GM20431 (cell line): ENCODE measurements around the gene SLK.

ENCODE experiments used
- in situ Hi-C: fragments of 300-500 bp; cut with MseI, MboI; formaldehyde crosslinking; loops from one replicate; pipeline ENCODE4 v1.15.0; 2020; ENCODE audit warnings: low sequenced_read_pairs; ENCODE audit not compliant: unreplicated experiment

SLK gene

DNA sequence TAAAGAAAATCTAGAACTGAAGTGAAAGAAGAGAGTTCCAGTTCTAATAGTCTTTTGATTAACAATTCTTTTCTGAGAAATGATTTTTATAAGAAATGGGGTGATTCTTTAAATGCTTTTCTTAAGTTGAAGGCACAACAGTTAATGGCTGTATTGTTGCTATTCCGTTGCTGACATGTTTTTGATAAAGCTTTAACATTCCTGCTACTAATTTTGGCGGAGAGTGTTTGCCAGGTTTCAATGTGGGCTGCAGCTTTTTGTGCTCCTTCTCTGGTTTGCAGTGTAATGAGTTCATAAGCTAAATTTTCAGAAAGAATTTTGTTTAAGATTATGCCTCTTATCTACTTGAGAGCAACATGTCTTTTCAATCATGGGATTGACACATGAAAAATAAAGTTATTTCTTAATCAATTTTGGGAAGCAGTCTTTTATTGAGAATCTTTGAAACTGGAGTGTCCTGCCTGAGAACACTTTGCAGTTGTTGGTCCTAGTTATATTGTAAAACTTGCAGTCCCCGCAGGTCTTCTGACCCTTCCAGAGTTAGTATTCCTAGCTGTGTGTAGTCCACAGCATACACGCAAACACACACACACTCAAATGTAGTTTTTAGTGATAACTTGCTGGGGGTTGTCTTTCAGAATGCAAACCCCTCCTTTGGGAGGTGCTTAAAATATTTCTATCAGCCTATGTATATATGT is 62.0 kb downstream of the SLK start:
- in situ Hi-C loops: no loop called here

DNA sequence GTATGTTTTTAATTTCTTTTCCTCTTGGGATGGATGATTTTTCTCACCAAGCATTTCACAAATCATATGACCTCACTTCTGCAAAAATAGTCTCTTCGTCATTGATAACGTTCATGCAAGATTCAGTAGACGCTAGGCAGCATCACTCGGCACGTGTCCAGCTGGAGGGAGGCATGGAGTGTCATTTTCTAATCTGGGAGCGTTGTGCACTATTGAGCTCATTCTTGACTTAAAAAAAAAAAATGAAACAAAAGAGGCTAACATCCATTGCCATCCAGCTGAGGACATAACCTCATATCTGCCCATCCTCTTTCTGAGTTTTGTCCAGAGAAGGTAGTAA is 62.6 kb downstream of the SLK start:
- in situ Hi-C loops: no loop called here

DNA sequence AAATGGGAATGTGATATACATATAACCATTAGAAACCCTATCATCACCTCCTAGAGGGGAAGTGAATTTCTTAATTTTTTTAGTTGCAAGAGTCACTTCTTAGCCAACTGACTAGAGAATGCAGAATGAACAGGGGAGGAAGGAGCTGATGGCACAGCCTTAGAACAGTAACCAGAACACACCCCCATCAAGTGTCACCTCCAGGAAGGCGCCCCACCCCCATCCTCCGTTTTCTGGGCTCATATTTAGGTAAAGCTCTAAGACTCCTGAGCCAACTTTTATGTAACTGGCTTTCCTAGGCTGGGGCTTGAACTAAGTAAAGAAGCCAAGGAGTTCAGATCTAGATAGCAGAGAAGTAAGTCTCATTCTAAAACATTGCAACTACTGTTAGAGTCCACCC is 64.7 kb downstream of the SLK start:
- in situ Hi-C loops: no loop called here

DNA sequence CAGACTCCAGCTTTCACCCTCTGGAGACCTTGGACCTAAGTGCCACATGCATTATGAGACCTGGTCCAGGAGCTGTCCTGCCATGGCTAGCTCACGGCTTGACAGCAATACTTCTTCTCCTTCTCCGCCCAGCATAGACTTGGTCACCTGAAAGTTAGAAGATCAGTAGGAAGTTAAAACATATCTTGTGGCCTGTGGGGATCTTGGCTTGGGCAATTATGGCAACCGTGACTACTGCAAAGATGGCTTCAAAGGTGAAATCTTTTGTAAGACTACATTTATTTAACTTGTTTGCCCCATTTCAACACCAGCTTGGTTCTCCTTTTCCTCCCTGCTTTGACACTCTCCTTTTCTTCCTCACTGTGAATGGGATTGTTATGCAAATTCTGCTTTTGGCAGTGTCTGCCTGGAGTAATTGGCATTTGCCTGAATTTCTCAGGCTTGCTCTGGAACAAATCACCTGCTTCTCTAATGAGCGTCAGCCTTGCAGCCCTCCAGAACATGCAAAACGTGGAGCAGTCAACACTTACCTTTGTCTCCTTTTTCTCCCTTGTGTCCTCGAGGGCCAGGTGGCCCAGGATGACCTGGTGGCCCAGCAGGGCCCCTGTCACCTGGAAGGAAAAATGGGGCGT is 65.3 kb downstream of the SLK start:
- in situ Hi-C loops: no loop called here

DNA sequence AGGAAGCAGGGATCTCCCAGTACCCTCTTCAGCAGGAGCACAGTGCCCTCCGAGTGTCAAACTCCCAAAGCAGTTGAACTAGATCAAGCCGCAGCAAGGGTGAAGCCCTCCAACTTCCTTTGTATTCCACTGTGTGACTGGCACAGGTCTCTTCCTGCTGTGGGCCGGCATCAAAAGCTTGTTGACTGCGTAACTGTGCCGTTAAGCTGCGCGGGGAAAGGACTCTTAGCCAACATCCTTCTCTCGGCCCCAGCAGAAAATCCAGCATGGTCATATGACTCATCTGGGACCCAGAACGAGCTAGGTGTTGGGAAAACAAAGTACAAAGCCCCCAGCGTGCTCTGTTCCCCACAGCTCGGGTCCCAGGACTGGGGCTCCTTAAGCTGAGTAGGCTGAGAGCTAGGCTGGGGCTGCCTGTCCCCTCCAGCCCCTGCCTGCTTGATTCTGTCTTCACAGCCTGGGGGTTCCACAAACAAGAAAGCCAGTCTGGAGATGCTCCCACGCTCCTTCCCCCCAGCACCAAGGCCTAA is 66.5 kb downstream of the SLK start:
- in situ Hi-C loops: no loop called here

DNA sequence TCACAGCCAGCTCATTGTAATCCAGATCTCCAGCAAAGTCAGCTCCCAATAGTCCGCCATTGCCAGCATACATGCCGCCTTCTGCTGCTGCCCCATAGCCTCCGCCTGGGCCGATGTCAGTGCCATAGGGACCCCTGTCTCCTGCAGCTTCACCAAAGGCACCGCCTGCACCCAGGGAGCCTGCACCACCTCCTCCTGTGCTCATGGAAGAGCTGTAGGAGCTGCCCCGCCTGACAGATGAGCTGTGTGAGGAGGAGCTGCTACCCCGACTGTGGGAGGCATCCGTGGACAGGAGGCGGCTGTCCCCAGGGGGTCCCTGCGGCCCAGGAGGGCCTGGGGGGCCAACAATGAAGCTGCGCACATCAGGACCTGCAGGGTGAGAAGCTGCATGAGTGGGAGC is 67.0 kb downstream of the SLK start:
- in situ Hi-C loops: no loop called here

DNA sequence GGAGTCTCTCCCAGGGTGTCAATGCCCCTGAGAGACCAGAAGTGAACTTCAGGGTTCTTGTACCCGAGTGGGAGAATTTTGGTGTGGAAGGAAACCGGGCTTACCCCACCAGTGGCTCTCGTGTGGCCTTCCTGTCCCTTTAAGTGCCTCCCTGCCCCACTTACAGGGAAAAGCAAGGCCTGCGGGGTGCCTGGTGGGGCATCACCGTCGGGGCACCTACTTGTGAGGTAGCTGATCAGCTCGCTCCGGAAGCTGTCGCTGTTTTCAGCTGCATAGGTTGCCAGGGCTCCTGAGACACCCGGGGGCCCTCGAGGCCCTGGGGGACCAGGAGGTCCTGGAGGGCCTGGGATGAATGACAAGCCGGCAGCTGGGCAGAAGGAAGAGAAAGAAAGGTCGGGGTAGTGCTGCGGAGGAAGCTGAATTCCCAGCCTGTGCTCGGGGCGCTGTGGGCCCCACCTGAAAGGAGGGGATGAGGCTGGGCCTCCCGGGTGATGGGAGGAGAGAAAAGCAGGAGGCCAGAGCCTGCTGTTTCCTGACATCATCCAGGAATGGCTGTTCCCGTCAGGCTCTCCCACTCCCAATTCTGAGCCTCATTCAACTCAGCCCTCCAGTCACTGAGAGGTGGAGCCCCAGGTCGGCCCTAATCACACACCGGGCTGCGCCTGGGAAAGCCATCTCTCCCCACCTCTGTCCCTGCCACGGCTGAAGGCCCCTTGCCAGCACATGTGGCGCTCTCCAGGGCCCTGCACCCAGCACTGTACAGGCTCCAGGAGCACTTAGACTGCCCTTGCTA is 67.7 kb downstream of the SLK start:
- in situ Hi-C loops: no loop called here

DNA sequence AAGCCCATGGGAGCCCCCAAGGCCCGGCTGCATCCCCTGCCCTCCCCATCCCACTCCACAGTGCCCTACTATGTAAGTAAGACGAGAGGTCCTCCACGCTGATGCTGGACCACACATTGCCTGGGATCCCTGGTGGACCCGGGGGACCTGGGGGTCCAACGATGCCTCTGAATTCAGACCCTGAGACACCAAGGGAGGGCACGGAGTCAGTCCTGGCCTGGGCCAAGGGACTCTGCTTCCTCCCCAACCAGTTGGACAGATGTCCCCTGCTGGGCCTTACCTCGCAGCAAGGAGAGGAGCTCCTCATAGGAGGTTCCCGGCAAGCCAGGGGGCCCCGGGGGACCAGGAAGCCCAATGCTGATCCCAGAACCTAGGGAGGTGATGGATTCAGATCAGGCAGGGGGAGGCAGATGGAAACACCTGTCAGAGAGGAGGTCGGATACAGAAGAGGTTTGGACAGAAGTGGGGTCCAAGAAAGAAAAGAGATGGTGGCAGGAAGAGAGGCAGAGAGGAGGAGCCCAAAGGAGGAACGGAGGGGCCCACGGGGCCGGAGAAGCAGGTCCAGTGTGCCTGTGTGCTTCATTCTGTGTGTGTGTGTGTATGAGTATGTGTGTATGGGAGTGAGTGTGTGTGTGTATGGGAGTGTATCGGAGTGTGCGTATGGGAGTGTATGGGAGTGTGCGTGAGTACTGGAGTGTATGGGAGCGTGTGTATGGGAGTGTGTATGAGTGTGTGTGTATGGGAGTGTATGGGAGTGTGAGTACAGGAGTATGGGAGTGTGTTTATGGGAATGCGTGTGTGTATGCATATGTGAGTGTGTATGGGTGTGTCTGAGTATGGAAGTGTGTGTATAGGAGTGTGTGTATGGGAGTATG is 68.5 kb downstream of the SLK start:
- in situ Hi-C loops: no loop called here

DNA sequence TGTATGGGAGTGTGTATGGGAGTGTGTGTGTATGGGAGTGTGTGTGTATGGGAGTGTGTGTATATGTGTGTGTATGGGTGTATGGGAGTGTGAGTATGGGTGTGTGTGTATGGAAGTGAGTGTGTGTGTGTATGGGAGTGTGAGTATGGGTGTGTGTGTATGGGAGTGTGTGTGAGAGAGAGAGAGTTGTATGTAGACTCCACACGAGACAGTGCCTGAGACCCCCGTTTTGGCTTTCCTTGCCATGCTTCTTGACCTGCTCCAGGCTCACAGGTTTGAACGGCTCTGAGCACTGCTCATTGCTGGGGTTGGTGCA is 69.1 kb downstream of the SLK start:
- in situ Hi-C loops: no loop called here

DNA sequence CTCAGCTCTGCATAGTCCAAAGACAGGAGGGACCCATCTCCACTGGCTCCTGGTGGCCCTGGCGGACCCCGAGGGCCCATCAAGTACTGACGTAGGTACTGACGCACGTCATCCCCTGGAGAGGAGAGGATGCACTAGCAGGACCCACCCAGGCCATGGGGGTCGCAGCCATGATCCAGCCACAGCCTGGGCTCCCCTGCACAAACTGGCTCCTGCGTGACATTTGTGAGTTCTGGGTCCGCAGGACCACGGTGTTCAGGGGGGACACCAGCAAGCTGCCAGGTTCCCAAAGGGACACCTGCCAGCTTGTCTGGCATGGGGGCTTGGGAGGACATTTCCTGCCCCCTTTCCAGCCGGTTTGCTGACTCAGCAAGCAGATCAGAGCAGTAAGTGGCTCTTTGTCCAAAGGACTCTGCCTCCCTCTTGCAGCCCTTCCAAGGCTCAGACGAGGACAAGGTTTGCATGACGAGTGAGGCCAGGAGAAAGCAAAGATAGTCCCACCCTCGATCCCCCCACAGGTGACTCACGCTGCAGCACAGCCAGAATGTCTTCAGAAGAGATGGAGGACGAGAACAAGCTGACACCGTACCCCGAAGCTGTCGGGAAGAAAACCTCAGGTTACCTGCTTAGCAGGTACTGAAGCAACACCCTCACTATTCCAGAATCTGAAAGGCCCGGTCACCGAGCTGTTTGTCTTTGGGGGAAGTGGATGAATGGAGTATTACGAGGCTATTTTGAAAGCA is 69.7 kb downstream of the SLK start:
- in situ Hi-C loops: no loop called here

DNA sequence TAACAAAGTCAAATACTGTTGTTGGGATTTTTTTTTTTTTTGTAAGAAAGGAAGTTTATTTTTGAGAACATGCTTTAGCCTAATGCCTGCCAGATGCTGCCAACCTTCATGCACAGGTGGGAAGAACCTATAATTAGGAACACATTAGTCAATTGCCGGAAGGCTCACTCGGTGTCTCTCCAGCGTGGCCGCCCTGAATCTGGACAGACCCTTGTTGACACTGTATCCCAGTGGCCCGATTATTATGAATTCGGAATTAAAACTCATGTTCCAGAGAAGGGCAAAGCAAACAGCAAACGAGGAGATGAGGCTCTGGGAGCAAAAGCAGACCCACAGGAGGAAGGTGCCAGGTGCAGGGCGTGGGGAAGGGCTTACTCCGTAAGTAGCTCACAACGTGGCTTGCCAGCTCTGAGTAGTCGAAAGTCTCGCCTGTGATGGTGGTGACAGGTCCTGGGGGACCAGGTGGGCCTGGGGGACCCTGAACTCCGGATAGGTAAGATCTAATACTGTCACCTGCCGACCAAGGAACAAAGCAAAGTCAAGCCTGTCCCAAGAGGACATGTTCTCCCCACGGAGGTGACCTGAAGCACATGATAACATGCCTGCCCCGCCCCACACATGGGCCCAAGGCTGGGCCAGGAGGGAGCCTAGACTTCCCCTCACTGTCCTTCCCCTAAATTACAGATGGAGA is 70.5 kb downstream of the SLK start:
- in situ Hi-C loops: no loop called here

DNA sequence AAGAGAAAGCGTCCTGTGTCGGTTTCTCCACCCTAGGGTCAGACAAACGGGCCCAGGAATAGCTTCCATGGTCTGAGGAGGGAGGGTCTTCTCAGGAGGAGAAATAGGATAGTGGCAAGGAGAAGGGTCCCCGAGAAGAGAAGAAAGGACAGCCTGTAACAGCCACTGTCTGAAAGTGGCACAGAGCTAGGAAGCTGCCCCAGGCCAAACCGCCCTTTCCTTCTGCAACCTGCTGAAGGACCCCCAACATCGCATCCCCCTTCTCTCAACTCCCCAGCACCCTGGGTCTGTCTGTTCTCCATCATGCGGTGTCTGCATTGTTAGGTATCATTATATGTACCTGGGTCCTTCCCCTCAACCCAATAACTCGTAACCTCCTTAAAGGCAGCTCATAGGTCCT is 71.6 kb downstream of the SLK start:
- in situ Hi-C loops: no loop called here

DNA sequence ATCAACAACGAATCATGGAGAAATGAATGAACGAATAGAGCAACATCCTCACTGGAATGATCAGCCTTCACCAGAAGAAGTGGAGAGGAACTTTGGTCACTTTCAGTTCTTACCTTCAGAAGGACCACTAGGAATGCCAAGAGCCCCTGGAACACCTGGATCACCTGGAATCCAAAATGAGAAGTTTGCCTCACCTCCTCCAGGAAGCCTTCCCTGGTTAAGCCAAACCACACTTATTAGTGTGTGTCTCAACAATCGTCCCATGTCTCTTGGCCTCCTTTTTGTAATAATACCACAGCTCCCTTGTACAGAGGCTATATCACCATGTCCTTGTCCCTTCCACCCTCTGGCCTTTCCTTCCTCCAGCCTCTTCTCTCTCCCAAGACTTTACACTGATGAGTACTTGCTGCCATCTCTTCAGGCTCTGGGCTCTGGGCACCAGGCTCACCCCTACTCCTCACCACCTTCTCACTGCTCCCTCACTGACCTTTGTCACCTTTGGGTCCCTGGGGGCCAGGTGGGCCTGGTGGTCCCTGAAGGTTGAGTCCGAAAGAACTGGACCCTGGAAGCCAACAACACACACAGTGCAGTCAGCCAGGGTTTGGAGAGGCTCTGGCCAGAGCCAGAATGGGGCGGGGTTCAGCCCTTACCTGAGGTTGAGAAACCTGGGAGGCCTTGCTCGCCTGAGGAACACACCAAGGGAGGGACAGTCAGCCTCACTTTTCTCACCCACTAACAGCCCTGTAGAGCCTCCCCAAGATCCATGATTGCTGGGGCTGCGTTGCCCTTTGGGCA is 72.2 kb downstream of the SLK start:
- in situ Hi-C loops: no loop called here

DNA sequence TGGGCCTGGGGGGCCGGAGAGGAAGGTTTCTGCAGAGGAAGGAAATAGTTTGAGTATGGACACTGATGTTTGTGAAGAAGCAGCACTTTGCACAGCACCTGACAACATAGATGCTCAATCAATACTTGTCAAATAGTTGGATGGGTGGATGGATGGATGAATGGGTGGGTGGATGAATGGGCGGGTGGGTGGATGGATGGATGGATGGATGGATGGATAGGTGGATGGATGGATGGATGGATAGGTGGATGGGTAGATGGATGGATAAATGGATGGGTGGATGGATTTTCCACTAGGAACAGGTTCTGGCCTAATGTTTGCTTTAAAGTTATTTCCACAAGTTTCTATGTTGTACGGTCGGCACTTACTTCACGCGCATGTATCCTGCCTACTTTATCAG is 73.4 kb downstream of the SLK start:
- in situ Hi-C loops: no loop called here

DNA sequence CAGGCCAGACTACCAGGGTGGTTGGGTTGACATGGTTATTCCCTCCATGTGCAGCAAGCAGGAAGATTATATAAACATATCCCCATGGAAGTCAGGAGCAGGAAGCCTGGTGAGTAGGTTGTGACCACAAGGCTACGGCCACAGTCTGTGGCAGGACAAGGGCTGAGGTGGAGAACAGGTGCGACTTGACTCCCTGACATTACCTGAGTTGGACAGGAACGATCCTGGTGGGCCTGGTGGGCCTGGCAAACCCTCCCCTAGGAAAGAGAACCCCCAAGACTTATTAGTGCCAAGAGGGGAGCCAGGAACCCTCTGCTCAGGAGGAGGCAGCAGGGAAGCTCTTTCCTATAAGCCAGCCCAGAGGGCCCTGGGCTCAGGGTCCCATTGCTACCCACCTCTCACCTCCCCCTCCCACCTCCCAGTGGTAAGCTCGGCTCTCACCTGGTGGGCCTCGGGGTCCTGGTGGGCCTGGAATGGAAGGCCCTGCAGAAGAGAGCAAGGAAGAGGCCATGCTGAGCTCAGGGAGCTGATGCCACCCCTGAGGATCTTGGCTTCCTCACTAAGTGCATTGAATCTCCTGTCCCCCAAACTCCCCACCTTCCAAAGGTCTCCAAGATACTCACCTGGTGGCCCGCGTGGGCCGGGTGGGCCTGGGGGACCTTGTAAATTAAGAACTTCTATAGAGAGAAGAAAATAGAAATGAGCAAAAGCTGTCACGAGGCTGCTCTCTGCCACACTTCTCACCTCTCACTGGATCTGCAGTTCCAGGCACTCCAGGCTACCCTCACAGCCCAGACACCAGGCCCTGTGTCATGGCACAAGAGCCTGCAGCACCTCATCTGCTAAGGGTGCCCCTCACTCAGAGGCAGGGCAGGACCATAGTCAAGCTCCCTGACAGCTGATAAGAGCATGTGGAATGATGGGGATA is 74.2 kb downstream of the SLK start:
- in situ Hi-C loops: no loop called here

DNA sequence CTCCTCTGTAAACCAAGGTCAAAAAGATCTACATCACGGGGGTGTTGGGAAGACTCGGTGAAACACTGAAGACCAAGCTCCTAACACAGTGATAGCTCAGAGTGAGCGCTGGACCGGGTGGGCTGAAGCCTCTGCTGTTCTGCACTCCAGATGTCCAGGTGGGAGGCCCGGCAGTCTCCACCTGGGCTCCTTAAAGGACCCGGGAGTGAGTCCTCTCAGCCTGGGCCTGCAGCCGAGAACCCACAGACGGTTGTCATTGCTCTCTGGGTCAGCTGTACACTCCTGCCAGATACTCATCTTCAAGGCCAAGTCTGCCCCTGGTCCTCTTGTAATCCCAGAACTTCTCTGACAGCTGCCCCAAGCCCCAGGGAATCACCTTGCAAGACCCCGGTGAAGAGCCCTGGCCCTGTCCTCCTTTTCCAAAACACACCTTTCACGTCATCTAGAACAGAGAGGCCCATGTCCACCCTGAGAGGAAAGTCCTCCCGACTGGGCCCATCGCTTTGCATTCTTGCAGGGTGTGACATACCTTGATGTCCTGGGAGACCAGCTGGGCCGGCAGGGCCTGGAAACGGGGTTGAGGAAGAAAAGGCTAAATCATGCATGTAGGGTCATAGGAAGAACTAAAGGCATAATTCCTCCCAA is 75.1 kb downstream of the SLK start:
- in situ Hi-C loops: no loop called here
